ENCODE data around the gene ZCCHC24.

Gene ZCCHC24

DNA sequence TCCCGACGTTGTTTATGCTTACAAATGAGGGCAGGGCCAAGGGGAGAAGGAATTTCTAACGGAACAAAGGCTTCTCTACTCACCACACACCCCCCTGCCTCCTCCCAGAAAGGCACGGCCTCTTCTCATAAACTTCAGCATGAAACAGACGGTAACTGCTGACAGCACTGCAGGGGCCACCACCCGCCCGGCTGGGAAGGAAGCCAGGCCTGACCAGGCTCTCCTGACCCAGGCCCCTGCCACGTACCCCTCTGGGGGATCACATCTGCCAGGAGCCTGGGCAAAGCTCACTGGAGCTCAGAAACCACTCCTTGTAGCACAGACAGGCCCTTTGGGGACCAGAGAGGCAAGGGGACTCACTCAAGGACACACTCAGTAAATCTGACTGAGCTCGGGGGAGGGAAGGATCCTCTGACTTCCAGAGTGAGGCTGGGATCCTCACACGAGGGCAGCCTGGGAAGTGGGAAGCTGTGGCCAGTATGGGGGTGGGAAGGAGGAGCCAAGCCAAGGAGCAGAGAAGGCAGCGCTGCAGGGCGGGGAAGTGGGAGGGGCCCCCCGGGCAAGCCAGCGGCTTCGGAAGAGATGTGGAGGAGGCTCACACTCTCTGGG, 46.1 kb downstream of the ZCCHC24 start:
- TF ChIP-seq ZFX (IDR thresholded peaks at IDR 0.05; ENCODE audit: borderline replicate concordance): no peak
- TF ChIP-seq, protein P1, sequence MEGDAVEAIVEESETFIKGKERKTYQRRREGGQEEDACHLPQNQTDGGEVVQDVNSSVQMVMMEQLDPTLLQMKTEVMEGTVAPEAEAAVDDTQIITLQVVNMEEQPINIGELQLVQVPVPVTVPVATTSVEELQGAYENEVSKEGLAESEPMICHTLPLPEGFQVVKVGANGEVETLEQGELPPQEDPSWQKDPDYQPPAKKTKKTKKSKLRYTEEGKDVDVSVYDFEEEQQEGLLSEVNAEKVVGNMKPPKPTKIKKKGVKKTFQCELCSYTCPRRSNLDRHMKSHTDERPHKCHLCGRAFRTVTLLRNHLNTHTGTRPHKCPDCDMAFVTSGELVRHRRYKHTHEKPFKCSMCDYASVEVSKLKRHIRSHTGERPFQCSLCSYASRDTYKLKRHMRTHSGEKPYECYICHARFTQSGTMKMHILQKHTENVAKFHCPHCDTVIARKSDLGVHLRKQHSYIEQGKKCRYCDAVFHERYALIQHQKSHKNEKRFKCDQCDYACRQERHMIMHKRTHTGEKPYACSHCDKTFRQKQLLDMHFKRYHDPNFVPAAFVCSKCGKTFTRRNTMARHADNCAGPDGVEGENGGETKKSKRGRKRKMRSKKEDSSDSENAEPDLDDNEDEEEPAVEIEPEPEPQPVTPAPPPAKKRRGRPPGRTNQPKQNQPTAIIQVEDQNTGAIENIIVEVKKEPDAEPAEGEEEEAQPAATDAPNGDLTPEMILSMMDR (IDR thresholded peaks at IDR 0.05): no peak
- no peak overlapping the region for H3K27ac ChIP-seq

GRCh38 chr10:79398642-79399041, 46.8 kb downstream of the ZCCHC24 start:
- no peak for TF ChIP-seq ZFX (IDR thresholded peaks at IDR 0.05; ENCODE audit: borderline replicate concordance)
- TF ChIP-seq, protein P1 (IDR thresholded peaks at IDR 0.05): no peak
- H3K27ac ChIP-seq: no peak overlapping the region

DNA sequence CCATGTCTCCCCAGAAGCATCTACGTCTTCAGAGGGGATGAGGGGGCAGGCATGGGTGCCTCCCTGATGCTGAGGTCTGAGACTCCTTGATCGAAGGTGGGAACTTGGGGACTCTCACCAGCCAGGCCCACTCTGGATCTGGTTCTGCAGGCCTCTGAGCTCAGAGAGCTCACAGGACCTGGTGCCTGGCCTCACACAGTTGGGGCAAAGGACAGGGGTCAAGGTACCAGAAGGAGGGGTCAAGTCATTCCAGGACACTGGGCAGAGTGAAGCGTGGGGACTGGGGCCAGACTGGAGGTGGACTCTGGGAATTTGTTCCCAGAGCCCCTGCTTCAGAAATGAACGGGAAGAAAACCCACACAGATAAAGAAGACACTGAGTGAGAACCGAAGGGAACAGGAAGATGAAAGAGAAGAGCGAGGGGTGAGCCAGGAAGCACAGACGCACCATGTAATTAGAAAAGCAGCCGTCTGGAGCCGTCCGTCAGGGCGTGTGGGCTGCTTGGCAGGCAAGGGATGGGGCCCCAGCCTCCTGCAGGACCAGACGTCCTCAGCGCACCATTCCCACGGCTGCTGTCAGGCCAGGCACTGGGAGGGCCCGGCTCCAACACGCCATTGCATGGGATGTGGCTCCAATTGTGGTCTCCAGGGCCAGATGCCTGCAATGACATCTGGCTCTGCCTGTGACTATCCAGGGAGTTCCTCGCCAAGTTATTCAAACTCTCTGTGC, 47.7 kb downstream of the ZCCHC24 start:
- H3K27ac ChIP-seq: no peak overlapping the region
- no peak for TF ChIP-seq ZFX (IDR thresholded peaks at IDR 0.05; ENCODE audit: borderline replicate concordance)
- TF ChIP-seq, protein P1 (IDR thresholded peaks at IDR 0.05): no peak

DNA sequence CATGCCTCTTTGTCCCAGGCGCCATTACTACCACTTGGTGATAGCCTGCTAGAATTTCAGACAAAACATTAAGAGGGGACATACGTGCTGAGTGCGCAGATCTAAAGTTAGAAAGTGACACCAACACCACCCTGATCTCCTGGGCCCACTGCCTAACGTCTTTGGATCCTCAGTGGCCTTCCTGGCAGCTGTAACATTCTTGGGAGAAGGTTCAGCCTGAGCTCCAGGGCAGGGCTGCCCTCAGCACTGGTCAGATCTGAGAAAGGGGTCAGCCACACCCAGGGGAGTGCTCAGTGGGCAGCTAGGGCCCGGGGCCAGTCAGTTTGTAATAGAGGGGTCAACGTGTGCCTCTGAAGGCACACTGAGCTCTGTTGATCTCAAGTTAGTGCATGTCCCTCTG, 48.4 kb downstream of the ZCCHC24 start:
- TF ChIP-seq, protein P1 (IDR thresholded peaks at IDR 0.05): no peak
- no peak for TF ChIP-seq ZFX (IDR thresholded peaks at IDR 0.05; ENCODE audit: borderline replicate concordance)
- no peak overlapping the region for H3K27ac ChIP-seq

DNA sequence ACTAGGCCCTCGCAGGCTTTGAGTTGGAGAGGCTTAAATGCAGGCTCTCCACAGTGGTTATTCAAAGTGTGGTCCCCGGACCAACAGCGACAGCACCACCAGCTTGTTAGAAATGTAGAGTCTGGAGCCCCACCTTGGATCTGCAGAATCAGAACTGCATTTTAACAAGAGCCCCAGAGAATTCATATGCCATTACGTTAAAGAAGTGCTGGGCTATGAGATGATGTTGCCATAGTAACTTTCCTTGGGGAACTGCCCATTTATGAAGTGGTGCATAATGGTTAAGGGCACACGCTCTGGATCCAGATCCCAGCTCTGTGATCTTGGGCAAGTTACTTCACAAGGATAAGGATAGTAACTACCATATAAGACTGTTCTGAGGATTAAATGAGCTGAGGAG, 48.9 kb downstream of the ZCCHC24 start:
- no peak overlapping the region for H3K27ac ChIP-seq
- no peak for TF ChIP-seq ZFX (IDR thresholded peaks at IDR 0.05; ENCODE audit: borderline replicate concordance)
- TF ChIP-seq, protein P1 (IDR thresholded peaks at IDR 0.05): no peak

DNA sequence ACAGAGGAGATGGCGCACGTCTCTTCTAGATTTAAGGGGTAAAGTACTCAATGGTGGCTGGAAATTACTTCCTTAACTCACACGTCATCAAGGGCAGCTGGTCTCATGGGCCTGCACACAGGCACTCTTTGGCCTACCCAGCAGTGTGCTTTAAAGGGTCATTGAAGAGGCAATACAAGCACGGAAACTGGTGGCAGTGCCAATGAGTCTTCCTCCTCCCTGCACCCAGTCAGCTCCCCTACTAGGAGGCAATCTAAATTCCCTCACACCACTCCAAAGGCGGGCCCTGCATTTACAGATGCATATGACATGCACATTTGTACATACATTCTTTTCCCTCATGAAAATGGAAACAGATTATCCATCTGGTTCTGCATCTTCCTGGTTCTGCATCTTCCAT, 50.8 kb downstream of the ZCCHC24 start:
- no peak overlapping the region for H3K27ac ChIP-seq
- TF ChIP-seq, protein P1 (IDR thresholded peaks at IDR 0.05): no peak

DNA sequence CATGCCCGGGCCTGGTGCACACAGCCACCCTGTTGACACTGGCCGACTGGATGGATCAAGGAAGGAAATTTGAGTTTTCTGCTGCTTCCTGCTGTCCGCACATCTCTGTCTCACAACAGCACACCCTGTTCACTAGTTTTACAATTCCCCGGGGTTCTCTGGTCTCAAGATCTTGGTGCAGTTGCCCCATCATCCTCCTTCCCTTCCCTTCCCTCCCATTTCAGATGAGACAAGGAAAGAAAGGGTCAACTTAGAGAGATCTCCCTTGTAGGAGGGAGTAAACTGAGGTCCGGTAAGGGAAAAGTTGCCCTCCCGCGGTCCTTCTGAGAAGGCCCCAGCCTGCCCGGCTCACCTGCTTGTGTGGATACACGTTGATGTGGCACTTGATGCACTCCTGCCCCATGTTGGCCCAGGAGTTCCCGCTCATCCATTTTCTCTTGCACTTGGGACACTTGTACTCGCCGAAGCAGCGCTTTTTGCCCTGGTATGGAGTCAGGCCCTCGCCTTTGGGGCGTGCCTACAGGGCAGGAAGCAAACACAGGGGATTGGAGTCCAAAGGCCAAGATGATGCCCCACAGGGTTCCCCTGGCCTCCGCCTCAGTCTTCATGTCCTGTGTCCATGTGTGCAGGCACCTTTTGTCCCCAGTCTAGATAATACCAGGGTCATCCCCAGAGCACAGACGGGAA, 51.4 kb downstream of the ZCCHC24 start:
- TF ChIP-seq, protein P1 (IDR thresholded peaks at IDR 0.05): no peak
- TF ChIP-seq ZFX (IDR thresholded peaks at IDR 0.05; ENCODE audit: borderline replicate concordance): no peak
- H3K27ac ChIP-seq: no peak overlapping the region
